H9 (cell line): Measurements from ENCODE around the gene ZRANB3. TPM values are rescaled to one million over a fixed set of nuclear protein-coding genes. Genes with fewer than 3 reads are reported as not detected.

ENCODE experiments used
- DNase-seq: peaks from one replicate; pipeline ENCODE4 v3.0.0-alpha.2; 2017
- H2AFZ ChIP-seq: one replicate; pipeline ENCODE4 v1.6.1; 2013; ENCODE audit warnings: mild to moderate bottlenecking, low read length, control low read depth, moderate library complexity
- H2AK5ac ChIP-seq: 2 replicates; pipeline ENCODE4 v1.6.1; 2013; ENCODE audit warnings: low read length, control low read depth, mixed read lengths; ENCODE audit not compliant: insufficient read length
- H2BK120ac ChIP-seq: one replicate; pipeline ENCODE4 v1.6.1; 2013; ENCODE audit warnings: low read depth, mild to moderate bottlenecking, low read length, control low read depth, inconsistent platforms; ENCODE audit not compliant: poor library complexity, severe bottlenecking
- H2BK12ac ChIP-seq: 2 replicates; pipeline ENCODE4 v1.6.1; 2013; ENCODE audit warnings: low read length, control low read depth, mixed read lengths, low read depth; ENCODE audit not compliant: insufficient read length
- H2BK15ac ChIP-seq: 2 replicates; pipeline ENCODE4 v1.6.1; 2013; ENCODE audit warnings: low read depth, low read length, control low read depth
- H2BK20ac ChIP-seq: one replicate; pipeline ENCODE4 v1.6.1; 2013; ENCODE audit warnings: low read depth, mild to moderate bottlenecking, low read length, control low read depth, inconsistent platforms; ENCODE audit not compliant: poor library complexity, severe bottlenecking
- H2BK5ac ChIP-seq: 2 replicates; pipeline ENCODE4 v1.6.1; 2013; ENCODE audit warnings: low read length, control low read depth, mixed read lengths; ENCODE audit not compliant: insufficient read length
- H3K14ac ChIP-seq: 2 replicates; pipeline ENCODE4 v1.6.1; 2013; ENCODE audit warnings: low read length, control low read depth; ENCODE audit not compliant: insufficient read depth
- H3K18ac ChIP-seq: 2 replicates; pipeline ENCODE4 v1.6.1; 2013; ENCODE audit warnings: low read depth, mild to moderate bottlenecking, mixed read lengths, low read length, control low read depth; ENCODE audit not compliant: insufficient read length
- H3K23ac ChIP-seq: 2 replicates; pipeline ENCODE4 v1.6.1; 2013; ENCODE audit warnings: low read length, control low read depth, mixed read lengths, low read depth; ENCODE audit not compliant: insufficient read length
- H3K23me2 ChIP-seq: 2 replicates; pipeline ENCODE4 v1.6.1; 2013; ENCODE audit warnings: low read depth, mild to moderate bottlenecking, mixed read lengths, low read length, control low read depth; ENCODE audit not compliant: insufficient read length, poor library complexity, severe bottlenecking
- H3K27ac ChIP-seq: 2 replicates; pipeline ENCODE4 v1.5.1; 2013; ENCODE audit warnings: low read length, control low read depth, mixed read lengths, low read depth; ENCODE audit not compliant: insufficient read length
- H3K27me3 ChIP-seq: 2 replicates; pipeline ENCODE4 v1.6.1; 2013; ENCODE audit warnings: low read length, control low read depth, inconsistent platforms; ENCODE audit not compliant: insufficient read depth
- H3K4ac ChIP-seq: 2 replicates; pipeline ENCODE4 v1.6.1; 2013; ENCODE audit warnings: low read depth, mild to moderate bottlenecking, control low read depth, inconsistent platforms, low read length, moderate library complexity
- H3K4me1 ChIP-seq: 2 replicates; pipeline ENCODE4 v1.6.1; 2013; ENCODE audit warnings: low read length, control low read depth, inconsistent platforms; ENCODE audit not compliant: insufficient read depth
- H3K4me2 ChIP-seq: 2 replicates; pipeline ENCODE4 v1.6.1; 2013; ENCODE audit warnings: low read length, control low read depth, mixed read lengths; ENCODE audit not compliant: insufficient read length, insufficient read depth
- H3K56ac ChIP-seq: 2 replicates; pipeline ENCODE4 v1.6.1; 2013; ENCODE audit warnings: low read depth, mild to moderate bottlenecking, mixed read lengths, low read length, control low read depth; ENCODE audit not compliant: insufficient read length
- H3K79me1 ChIP-seq: 2 replicates; pipeline ENCODE4 v1.6.1; 2013; ENCODE audit warnings: low read depth, mild to moderate bottlenecking, moderate library complexity, low read length, control low read depth, inconsistent platforms; ENCODE audit not compliant: insufficient read depth, poor library complexity, severe bottlenecking
- H3K79me2 ChIP-seq: 2 replicates; pipeline ENCODE4 v1.6.1; 2013; ENCODE audit warnings: low read length, control low read depth, inconsistent platforms; ENCODE audit not compliant: insufficient read depth
- H3K9ac ChIP-seq: 2 replicates; pipeline ENCODE4 v1.6.1; 2013; ENCODE audit warnings: low read length, control low read depth, mixed read lengths; ENCODE audit not compliant: insufficient read length; ENCODE audit errors: extremely low read depth
- H3K9me3 ChIP-seq: one replicate; pipeline ENCODE4 v1.6.1; 2013; ENCODE audit warnings: low read depth, low read length, inconsistent platforms; ENCODE audit not compliant: control insufficient read depth
- H3T11ph ChIP-seq: one replicate; pipeline ENCODE4 v1.6.1; 2013; ENCODE audit warnings: mild to moderate bottlenecking, low read length, control low read depth, inconsistent platforms
- H4K20me1 ChIP-seq: one replicate; pipeline ENCODE4 v1.6.1; 2013; ENCODE audit not compliant: control insufficient read depth, insufficient read length, insufficient read depth
- H4K5ac ChIP-seq: 2 replicates; pipeline ENCODE4 v1.6.1; 2013; ENCODE audit warnings: low read depth, mild to moderate bottlenecking, mixed read lengths, low read length, control low read depth; ENCODE audit not compliant: insufficient read length
- H4K8ac ChIP-seq: replicated peaks from 2 replicates; pipeline ENCODE4 v1.6.1; 2013; ENCODE audit warnings: low read length, control low read depth, mixed read lengths, low read depth; ENCODE audit not compliant: insufficient read length
- H4K91ac ChIP-seq: 2 replicates; pipeline ENCODE4 v1.6.1; 2013; ENCODE audit warnings: low read depth, mild to moderate bottlenecking, moderate library complexity, mixed read lengths, low read length, control low read depth; ENCODE audit not compliant: insufficient read length
- H3K27ac Mint-ChIP-seq, 3 experiments: 2 replicates in 2 of 3; 3 replicates in 1 of 3; pipeline ENCODE4 v1.8.0; 2020 to 2021; ENCODE audit warnings: mixed read lengths in 3 of 3, mild to moderate bottlenecking in 1 of 3, moderate library complexity in 1 of 3
- H3K27me3 Mint-ChIP-seq: 2 replicates; pipeline ENCODE4 v1.8.0; 2021; ENCODE audit warnings: low read depth, mild to moderate bottlenecking, moderate library complexity, mixed read lengths
- H3K36me3 Mint-ChIP-seq, 3 experiments: 2 replicates in 2 of 3; 3 replicates in 1 of 3; pipeline ENCODE4 v1.8.0; 2020 to 2021; ENCODE audit warnings: low read depth in 3 of 3, mixed read lengths in 3 of 3; ENCODE audit not compliant: insufficient read depth in 1 of 3
- H3K4me1 Mint-ChIP-seq, 2 experiments: 2 replicates each; pipeline ENCODE4 v1.8.0; 2020; ENCODE audit warnings: mixed read lengths in 2 of 2
- H3K4me3 Mint-ChIP-seq, 2 experiments: 2 replicates in 1 of 2; 3 replicates in 1 of 2; pipeline ENCODE4 v1.8.0; 2020 to 2021; ENCODE audit warnings: mild to moderate bottlenecking in 2 of 2, mixed read lengths in 2 of 2, moderate library complexity in 1 of 2
- H3K9me3 Mint-ChIP-seq, 2 experiments: 2 replicates in 1 of 2; 3 replicates in 1 of 2; pipeline ENCODE4 v1.8.0; 2020; ENCODE audit warnings: mild to moderate bottlenecking in 2 of 2, mixed read lengths in 2 of 2, moderate library complexity in 1 of 2
- CTCF ChIP-seq: fragments of 200-600 bp; sonication (generic); conservative IDR thresholded peaks from 3 replicates; pipeline ENCODE4 v1.8.0; 2021; ENCODE audit warnings: antibody characterized with exemption, mild to moderate bottlenecking
- WGBS: extraction: QIAGEN DNeasy Blood & Tissue Kit; methylation state at CpG from one replicate; pipeline ENCODE4 v1.1.7; 2013; ENCODE audit warnings: missing lambda C conversion rate, low lambda C conversion rate, mixed read lengths; ENCODE audit not compliant: insufficient read length; ENCODE audit errors: extremely low coverage; 5-methylcytosine and 5-hydroxymethylcytosine counted together
- total RNA-seq: library from RNA; stranded (reverse); gene quantifications from 2 replicates; pipeline ENCODE4 v1.2.1, GENCODE V29; 2021

The ZRANB3 gene
- total RNA-seq, 1 experiment from 2014 or later: 16.7 TPM

GRCh38 chr2:135186054-135186453 lies 345.0 kb downstream of the ZRANB3 start:
- Histone ChIP-seq H3K79me2 (no peaks in the 10 kb centered on the region), H3K27ac (peak overlapping the region; percentile 45), H4K8ac (no peak overlapping the region), H2AFZ (no peak overlapping the region), H3K4ac (no peak overlapping the region), H3K14ac (no peak overlapping the region; the same call in 1 of the 2 replicates), H2BK20ac (no peak overlapping the region), H3T11ph (no peak overlapping the region), H3K9me3 (no peaks in the 10 kb centered on the region), H3K18ac (no peak overlapping the region), H2BK12ac (no peak overlapping the region), H4K5ac (no peak overlapping the region), H3K9ac (no peak overlapping the region), H3K4me2 (no peak overlapping the region), H2AK5ac (no peak overlapping the region), H3K23ac (no peak overlapping the region), H4K20me1 (no peaks in the 10 kb centered on the region), H3K56ac (no peak overlapping the region), H3K79me1 (no peaks in the 10 kb centered on the region), H3K23me2 (no peaks in the 10 kb centered on the region), H4K91ac (no peak overlapping the region), H2BK5ac (no peak overlapping the region), H2BK15ac (no peak overlapping the region), H2BK120ac (no peak overlapping the region), H3K27me3 (no peaks in the 10 kb centered on the region), H3K4me1 (0 out of 2 replicates have a peak, but pooled peaks cover 2% of the 10 kb centered on the region)
- TF ChIP-seq CTCF: no peak
- DNase-seq: no peak
- no peak overlapping the region for H3K4me3 Mint-ChIP-seq
- H3K27ac Mint-ChIP-seq: no peak overlapping the region; a peak in 2 of 7 replicates
- H3K9me3 Mint-ChIP-seq: peaks cover 10 to 12% of the 10 kb centered on the region in 2 experiments
- H3K4me1 Mint-ChIP-seq: peaks cover 9 to 16% of the 10 kb centered on the region in 2 experiments
- peaks cover 0 to 6% (median 2%) of the 10 kb centered on the region in 3 experiments; a peak in 4 of 7 replicates for H3K36me3 Mint-ChIP-seq
- no CpG with 5 or more reads among the region's 5 CpGs for WGBS
- H3K27me3 Mint-ChIP-seq: no peaks in the 10 kb centered on the region
